ENCODE results near the gene GALNT13. TPM values are rescaled to one million over a fixed set of nuclear protein-coding genes. Genes with fewer than 3 reads are reported as not detected.

Gene GALNT13
- total RNA-seq, 2 experiments from 2014 or later: not detected

- BruUV-seq (replicated peaks): no TSS peak
- no peak for TF ChIP-seq CTCF (conservative IDR thresholded peaks at IDR 0.05; ENCODE audit: low read length)
- H3K27ac ChIP-seq (ENCODE audit: low read depth, low read length, poor library complexity, severe bottlenecking): no peak overlapping the region
- intact Hi-C loops (cut with micrococcal nuclease; ENCODE audit: unreplicated experiment): no loop called here
- H3K9me2 ChIP-seq (ENCODE audit: insufficient read depth, low read length): no peaks in the 10 kb centered on the region
- ChIA-PET POLR2A (interaction anchor here (0.6 kb wide), 2 partner anchors 15 to 759 kb away, joined by 3 to 6 read pairs; no protein-coding TSS in a partner anchor), CTCF (ENCODE audit: unreplicated experiment) (no interaction called here)
- no peaks in the 10 kb centered on the region for H4K20me1 ChIP-seq (ENCODE audit: insufficient read depth, low read length)
- H3K4me1 ChIP-seq (ENCODE audit: insufficient read depth, low read length, poor library complexity, severe bottlenecking): no peaks in the 10 kb centered on the region
- no peak overlapping the region for H3K4me3 ChIP-seq (ENCODE audit: low read depth, low read length, poor library complexity, severe bottlenecking)
- no peaks in the 10 kb centered on the region for H3K36me3 ChIP-seq (ENCODE audit: insufficient read depth, low read length)
- H3K79me2 ChIP-seq (ENCODE audit: insufficient read depth, low read depth, low read length): no peaks in the 10 kb centered on the region
- H2AFZ ChIP-seq (ENCODE audit: low read length): no peak overlapping the region
- H3K9me3 ChIP-seq (ENCODE audit: low read length): no peaks in the 10 kb centered on the region
- no peak for DNase-seq (ENCODE audit: low spot score)
- no peak overlapping the region for H3K4me2 ChIP-seq (ENCODE audit: low read length)
Measured at GRCh38 chr2:154484338-154485099, 612.8 kb downstream of the GALNT13 start.

GRCh38 chr2:154488801-154489200 lies 617.1 kb downstream of the GALNT13 start:
- CTCF ChIA-PET (ENCODE audit: unreplicated experiment): no interaction called here
- Histone ChIP-seq H4K20me1 (ENCODE audit: insufficient read depth, low read length) (no peaks in the 10 kb centered on the region), H3K4me3 (ENCODE audit: low read depth, low read length, poor library complexity, severe bottlenecking) (no peak overlapping the region), H3K4me1 (ENCODE audit: insufficient read depth, low read length, poor library complexity, severe bottlenecking) (no peaks in the 10 kb centered on the region), H3K4me2 (ENCODE audit: low read length) (no peak overlapping the region), H3K27ac (ENCODE audit: low read depth, low read length, poor library complexity, severe bottlenecking) (no peak overlapping the region), H3K79me2 (ENCODE audit: insufficient read depth, low read depth, low read length) (no peaks in the 10 kb centered on the region), H3K9me2 (ENCODE audit: insufficient read depth, low read length) (no peaks in the 10 kb centered on the region), H3K36me3 (ENCODE audit: insufficient read depth, low read length) (no peaks in the 10 kb centered on the region), H2AFZ (ENCODE audit: low read length) (no peak overlapping the region), H3K9me3 (ENCODE audit: low read length) (no peaks in the 10 kb centered on the region)
- no peak for TF ChIP-seq CTCF (conservative IDR thresholded peaks at IDR 0.05; ENCODE audit: low read length)
- no peak for TF ChIP-seq EZH2phosphoT487 (IDR thresholded peaks at IDR 0.05; ENCODE audit: borderline replicate concordance, low read depth, low read length)
- intact Hi-C loops (cut with micrococcal nuclease; ENCODE audit: unreplicated experiment): no loop called here
- POLR2A ChIA-PET: interaction anchor here (1.0 kb wide), 1 partner anchor 736 kb away, joined by 3 read pairs; no protein-coding TSS in a partner anchor
- BruUV-seq (replicated peaks): no TSS peak
- DNase-seq (ENCODE audit: low spot score): no peak

- ChIA-PET CTCF (ENCODE audit: unreplicated experiment) (no interaction called here), POLR2A (interaction anchor here (1.0 kb wide), 1 partner anchor 735 kb away, joined by 3 read pairs; no protein-coding TSS in a partner anchor)
- Histone ChIP-seq H3K9me3 (ENCODE audit: low read length) (no peaks in the 10 kb centered on the region), H3K4me3 (ENCODE audit: low read depth, low read length, poor library complexity, severe bottlenecking) (no peak overlapping the region), H3K9me2 (ENCODE audit: insufficient read depth, low read length) (no peaks in the 10 kb centered on the region), H4K20me1 (ENCODE audit: insufficient read depth, low read length) (no peaks in the 10 kb centered on the region), H3K36me3 (ENCODE audit: insufficient read depth, low read length) (no peaks in the 10 kb centered on the region), H3K27ac (ENCODE audit: low read depth, low read length, poor library complexity, severe bottlenecking) (no peak overlapping the region), H3K4me2 (ENCODE audit: low read length) (no peak overlapping the region), H3K79me2 (ENCODE audit: insufficient read depth, low read depth, low read length) (no peaks in the 10 kb centered on the region), H2AFZ (ENCODE audit: low read length) (no peak overlapping the region), H3K4me1 (ENCODE audit: insufficient read depth, low read length, poor library complexity, severe bottlenecking) (no peaks in the 10 kb centered on the region)
- TF ChIP-seq CTCF (conservative IDR thresholded peaks at IDR 0.05; ENCODE audit: low read length) (no peak), EZH2phosphoT487 (IDR thresholded peaks at IDR 0.05; ENCODE audit: borderline replicate concordance, low read depth, low read length) (no peak)
- BruUV-seq (replicated peaks): no TSS peak
- intact Hi-C loops (cut with micrococcal nuclease; ENCODE audit: unreplicated experiment): no loop called here
- no peak for DNase-seq (ENCODE audit: low spot score)
Measured at GRCh38 chr2:154489266-154489858, 617.6 kb downstream of the GALNT13 start.

Data from OCI-LY7 (cell line).